NCI-H460 (cell line): ENCODE measurements around the gene TBC1D28. TPM values are rescaled to one million over a fixed set of nuclear protein-coding genes. Genes with fewer than 3 reads are reported as not detected.
A peak's percentile ranks its signal among the peaks of the same experiment; 100 is the strongest.
"Not testable (repeated sequence)": the region's sequence is repeated elsewhere in the genome, so short reads cannot be mapped to it uniquely, and the experiment has no call there.

Experiments used
- DNase-seq: peaks from one replicate; pipeline ENCODE4 v3.0.0-alpha.2; 2016; ENCODE audit warnings: low read depth; ENCODE audit errors: extremely low read depth
- polyA plus RNA-seq: library from polyadenylated mRNA; depleted of rRNA; stranded (reverse); fragments of >200 nt; gene quantifications from 2 replicates; pipeline ENCODE4 v1.2.3, GENCODE V29; 2014; cell fraction: nucleus; rRNA removed
- total RNA-seq: library from RNA; depleted of rRNA; stranded (reverse); fragments of >200 nt; shearing (Covaris generic); gene quantifications from 2 replicates; pipeline ENCODE4 v1.2.3, GENCODE V29; 2014; rRNA removed

TBC1D28 gene
- not detected in 2 replicates for total RNA-seq
- polyA plus RNA-seq = not detected in 2 replicates

DNA sequence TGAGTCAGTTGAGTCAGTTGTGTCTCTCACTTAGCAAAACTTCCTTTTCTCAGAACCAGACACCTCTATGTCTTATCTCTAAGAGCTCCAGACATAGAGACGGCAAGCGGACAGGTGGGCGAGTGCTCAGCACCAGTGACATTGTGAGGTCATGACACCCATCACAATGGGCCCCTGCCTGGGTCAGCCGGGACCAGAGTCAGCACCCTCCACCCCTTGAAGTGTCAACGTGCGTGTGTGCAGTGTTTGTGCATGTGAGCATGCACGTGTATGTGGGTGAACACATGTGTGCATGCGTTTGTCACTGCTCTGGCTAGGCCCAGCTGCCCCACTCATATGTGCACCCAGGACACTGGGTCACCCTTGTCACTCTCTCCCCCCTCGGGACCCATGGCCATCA, at the start of gene TBC1D28:
Gene TBC1D28, minus strand, starts transcription at position 101 of the 400 bp plus-strand sequence. CDS start 3,039 bp downstream, outside the sequence.
- not testable (repeated sequence) for DNase-seq

DNA sequence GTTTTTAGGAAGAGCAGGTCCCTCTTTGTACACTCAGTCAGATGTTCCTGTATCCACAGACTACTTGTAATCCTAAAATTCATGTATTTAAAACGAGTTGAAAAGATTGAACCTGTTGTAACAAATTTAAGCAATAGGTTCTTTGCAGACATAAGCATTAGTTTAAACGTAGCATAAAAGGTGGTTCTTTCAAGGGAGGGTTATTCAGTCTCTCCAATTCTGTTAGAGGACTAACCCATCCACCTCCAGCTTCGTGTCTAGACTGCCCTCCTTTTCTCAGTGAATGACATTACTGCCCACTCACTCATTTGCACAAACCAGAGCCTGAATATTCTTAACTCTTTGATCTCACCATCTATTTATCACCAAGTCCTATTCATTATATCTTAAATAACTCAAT, 38.5 kb upstream of the TBC1D28 start:
- DNase-seq = not testable (repeated sequence)

DNA sequence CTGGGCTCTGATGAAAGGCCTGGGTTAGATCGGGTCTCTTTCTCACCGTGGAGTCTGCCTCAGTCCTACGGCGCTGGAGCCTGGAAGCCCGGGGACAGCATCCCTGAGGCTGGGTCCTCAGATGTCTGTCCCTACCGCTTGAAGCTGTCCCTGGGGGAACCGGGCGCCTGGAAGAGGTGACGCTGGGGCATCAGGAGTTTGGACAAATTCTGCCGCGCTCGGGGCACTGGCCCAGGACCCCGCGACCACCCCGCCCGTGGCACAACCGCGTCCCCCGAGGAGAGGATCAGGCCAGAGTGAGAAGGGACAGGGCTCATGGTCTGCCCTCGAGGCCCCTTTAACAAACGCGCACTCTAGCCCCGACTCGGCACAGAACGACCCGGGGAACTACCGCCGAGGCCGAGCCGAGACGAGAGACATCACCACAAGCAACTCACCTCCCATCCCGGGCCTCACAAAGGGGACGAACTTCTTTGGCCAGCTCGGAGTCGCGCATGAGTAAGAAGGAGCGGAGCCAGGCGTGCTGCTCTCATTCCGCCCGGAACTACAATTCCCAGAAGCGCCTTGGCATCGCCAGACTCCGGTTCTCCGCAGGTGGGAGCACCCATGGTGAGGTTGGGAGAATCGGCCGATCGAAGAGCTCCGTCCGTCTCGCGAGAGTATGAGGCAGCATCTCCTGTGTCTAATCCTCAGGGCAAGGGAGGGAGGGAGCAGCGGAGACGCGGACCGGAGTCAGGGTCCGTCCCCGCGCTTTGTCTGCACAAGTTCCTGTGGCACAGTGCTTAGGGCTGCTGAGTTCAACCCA, 37.8 kb upstream of the TBC1D28 start, which contains the start of gene FOXO3B:
Gene FOXO3B, minus strand, starts transcription at position 548 of the 805 bp plus-strand sequence. CDS start 663 bp downstream, outside the sequence.
- DNase-seq = peak; percentile 67

DNA sequence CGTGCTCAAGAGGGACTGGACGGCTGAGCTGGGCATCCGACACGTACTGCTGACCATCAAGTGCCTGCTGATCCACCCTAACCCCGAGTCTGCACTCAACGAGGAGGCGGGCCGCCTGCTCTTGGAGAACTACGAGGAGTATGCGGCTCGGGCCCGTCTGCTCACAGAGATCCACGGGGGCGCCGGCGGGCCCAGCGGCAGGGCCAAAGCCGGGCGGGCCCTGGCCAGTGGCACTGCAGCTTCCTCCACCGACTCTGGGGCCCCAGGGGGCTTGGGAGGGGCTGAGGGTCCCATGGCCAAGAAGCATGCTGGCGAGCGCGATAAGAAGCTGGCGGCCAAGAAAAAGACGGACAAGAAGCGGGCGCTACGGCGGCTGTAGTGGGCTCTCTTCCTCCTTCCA, 33.2 kb upstream of the TBC1D28 start:
- DNase-seq = not testable (repeated sequence)

DNA sequence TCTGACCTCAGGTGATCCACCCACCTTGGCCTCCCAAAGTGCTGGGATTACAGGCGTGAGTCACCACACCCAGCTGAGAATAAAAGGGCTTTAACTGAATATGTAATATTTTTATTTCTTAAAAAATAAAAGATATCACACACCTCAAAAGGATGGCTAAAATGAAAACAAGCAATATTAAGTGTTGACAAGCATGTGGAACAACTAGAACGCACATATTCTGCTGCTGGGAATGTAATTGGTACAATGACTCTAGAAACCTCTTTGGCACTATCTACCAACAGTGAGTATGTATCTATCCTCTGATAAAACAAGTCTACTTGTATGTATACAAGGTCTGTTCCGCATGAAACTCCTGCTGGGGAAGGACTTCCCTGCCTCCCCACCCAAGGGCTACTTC, 32.7 kb upstream of the TBC1D28 start:
- DNase-seq = not testable (repeated sequence)

GRCh38 chr17:18672395-18673227, 28.4 kb upstream of the TBC1D28 start:
- DNase-seq = not testable (repeated sequence)

DNA sequence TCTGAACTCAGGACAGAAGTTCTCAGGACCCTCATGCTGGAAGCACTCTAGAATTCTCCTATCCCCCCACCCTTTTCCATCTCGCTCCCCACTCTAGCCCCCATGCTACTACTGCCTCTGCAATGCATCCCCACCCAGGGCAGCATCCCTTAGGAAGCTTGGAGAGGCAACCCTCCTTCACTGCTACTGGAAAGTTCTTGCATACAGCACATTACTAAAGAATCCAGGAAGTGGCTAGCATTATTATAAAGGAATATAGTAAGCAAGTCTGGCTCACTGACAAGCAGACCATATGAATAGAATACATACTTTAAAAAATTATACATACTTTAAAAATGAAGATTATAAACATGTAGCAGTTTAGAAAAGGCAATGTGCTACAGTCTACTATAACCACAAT, 24.4 kb upstream of the TBC1D28 start:
- not testable (repeated sequence) for DNase-seq

- DNase-seq = not testable (repeated sequence)
Observed at GRCh38 chr17:18667535-18667934, 23.3 kb upstream of the TBC1D28 start.

DNA sequence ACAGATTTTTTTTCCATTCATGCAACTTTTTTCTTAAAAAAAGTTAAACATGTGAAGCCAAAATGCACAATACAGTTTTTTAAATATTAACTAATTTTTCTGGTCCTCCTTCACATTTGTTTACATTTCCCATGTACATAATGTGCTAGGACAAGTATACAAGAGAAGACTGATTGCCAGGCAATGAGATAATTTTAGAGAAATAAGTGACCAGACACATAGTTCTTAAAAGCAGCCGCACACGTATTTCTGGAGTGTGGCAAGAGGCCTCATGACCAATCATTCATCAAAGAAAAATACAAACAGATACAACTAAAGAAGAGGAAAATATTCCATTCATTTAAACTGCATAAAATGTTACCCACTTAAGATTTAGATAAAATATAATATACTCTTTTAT, 22.1 kb upstream of the TBC1D28 start:
- not testable (repeated sequence) for DNase-seq

- not testable (repeated sequence) for DNase-seq
Observed at GRCh38 chr17:18661924-18662624, 17.9 kb upstream of the TBC1D28 start.

DNA sequence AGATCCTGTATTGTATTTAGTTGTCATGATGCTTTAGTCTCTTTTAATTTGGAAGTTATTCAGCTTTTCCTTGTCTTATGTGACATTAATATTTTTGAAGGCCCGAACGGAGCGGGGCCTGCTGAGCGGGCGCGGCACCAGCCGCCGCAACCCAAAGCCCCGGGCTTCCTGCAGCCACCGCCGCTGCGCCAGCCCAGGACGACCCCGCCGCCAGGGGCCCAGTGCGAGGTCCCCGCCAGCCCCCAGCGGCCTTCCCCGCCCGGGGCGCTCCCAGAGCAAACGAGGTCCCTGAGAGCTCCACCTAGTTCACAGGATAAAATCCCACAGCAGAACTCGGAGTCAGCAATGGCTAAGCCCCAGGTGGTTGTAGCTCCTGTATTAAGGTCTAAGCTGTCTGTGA, 5.9 kb upstream of the TBC1D28 start:
- not testable (repeated sequence) for DNase-seq

DNA sequence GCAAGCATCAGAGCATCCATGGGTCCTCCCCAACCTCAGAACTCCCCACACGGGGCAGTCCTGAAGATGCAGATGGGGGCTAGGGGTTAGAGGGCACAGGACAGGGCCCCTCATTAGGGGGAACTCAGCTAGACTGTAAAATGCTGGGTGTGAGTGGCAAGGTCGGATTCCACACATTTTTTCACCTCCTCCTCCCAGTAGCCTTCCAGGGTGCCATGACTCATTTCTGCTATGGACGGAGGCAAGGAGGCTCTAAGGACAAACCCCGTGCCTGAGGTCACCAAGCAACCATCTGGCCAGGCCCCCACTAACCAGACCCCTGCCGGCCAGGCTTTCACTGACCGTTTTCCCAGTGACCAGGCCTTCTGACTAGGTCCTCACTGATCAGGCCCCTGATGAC, 1.1 kb downstream of the TBC1D28 start:
- DNase-seq = not testable (repeated sequence)

DNA sequence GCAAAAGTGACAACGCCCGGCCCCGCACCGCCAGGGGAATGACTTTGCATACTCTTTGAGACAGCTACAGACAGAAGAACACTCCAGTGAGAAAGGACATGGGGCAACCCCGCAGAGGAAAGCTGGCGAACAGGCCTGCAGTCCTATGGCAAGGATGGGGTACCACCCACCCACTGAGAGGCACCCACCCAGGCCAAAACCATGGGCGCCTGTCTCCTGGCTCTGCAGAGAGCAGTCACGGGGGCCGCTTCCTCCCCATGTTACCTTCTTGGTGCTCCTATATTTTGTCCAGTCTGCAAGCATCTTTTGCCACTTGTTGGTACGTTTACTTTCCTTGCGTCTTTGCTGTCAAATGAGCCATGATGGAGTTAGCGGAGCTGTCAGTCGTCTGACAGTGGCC, 5.8 kb downstream of the TBC1D28 start:
- DNase-seq = not testable (repeated sequence)

DNA sequence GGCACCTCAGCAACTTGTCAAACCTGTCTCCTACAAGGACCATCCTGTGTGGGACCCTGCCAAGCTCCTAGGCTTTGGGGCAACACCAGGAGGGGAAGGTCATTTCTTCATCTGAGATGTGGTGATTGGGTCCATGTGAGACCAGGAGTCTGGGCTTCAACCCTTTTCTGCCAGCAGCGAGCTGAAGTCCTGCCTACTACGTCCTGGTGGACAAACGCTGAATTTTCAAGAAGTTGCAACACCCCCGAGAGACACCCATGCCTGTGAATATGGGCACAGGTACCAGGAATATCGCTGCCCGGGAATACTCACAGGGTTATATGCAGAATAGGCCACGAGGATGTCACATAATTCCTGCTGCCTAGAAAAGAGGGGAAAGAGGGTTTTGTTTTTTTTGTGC, 8.0 kb downstream of the TBC1D28 start:
- not testable (repeated sequence) for DNase-seq

GRCh38 chr17:18635773-18636172, 8.4 kb downstream of the TBC1D28 start:
- not testable (repeated sequence) for DNase-seq

- not testable (repeated sequence) for DNase-seq
Observed at GRCh38 chr17:18634550-18635263, 9.5 kb downstream of the TBC1D28 start.

DNA sequence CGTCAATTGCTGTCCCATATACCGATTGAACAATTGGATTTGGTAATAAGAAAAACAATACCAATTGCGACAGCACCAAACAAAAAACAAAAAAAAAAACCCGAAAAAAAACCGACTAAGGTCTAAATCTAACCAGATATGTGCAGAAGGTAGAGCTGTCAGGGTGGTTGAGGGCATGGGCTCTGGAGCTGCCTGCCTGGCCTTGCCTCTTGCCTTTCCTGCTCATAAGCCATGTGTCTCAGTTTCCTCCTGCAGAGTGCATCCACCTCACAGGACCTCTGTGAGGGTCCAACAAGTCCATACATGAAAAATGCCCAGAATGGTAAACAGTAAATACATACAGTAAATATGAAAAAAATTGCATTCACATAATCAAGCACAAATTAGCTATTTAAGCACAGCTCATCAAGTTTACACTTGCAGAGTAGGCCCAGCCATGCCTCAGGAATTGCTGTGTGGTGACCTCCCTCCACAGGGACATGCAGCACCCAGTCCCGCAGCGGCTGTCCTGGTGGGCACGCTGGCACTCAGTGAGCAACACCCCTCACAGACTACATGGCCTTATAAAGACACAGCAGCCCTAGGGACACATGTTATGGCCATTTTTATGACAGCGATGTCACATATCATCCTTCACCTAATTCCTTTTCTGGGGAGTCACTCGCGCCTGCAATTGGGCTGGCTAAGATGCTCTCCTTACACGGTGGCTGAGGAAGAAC, 17.9 kb downstream of the TBC1D28 start:
- DNase-seq = no peak

DNA sequence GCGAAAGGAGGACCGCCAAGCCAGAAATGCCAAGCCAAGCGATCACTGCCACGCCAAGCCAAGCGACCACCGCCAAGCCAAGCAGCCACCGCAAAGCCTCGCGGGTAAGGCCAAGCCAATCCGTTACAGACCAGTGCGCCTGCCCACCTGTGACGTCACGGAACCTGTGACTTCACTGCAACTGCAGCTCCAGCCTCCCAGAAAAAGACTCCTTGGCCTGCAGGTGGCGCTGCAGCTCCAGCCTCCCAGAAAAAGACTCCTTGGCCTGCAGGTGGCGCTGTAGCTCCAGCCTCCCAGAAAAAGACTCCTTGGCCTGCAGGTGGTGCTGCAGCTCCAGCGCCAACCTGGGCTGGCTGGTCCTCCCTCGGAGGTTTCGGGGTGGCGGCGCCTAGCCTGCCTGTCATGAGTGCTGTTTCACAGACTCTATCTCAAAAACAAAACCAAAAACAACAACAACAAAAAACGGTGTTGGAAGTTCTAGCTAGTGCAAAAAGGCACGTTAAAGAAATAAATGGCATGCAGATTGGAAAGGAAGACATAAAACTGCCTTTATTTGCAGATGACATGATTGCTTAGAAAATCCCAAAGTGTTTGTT, 18.6 kb downstream of the TBC1D28 start:
- DNase-seq = peak; percentile 55
